Measurements from ENCODE around the gene YTHDF1. TPM values are rescaled to one million over a fixed set of nuclear protein-coding genes. Genes with fewer than 3 reads are reported as not detected.

Gene YTHDF1
- total and polyA plus RNA-seq, 2 donors, result 18.6 to 38.2 TPM

DNA sequence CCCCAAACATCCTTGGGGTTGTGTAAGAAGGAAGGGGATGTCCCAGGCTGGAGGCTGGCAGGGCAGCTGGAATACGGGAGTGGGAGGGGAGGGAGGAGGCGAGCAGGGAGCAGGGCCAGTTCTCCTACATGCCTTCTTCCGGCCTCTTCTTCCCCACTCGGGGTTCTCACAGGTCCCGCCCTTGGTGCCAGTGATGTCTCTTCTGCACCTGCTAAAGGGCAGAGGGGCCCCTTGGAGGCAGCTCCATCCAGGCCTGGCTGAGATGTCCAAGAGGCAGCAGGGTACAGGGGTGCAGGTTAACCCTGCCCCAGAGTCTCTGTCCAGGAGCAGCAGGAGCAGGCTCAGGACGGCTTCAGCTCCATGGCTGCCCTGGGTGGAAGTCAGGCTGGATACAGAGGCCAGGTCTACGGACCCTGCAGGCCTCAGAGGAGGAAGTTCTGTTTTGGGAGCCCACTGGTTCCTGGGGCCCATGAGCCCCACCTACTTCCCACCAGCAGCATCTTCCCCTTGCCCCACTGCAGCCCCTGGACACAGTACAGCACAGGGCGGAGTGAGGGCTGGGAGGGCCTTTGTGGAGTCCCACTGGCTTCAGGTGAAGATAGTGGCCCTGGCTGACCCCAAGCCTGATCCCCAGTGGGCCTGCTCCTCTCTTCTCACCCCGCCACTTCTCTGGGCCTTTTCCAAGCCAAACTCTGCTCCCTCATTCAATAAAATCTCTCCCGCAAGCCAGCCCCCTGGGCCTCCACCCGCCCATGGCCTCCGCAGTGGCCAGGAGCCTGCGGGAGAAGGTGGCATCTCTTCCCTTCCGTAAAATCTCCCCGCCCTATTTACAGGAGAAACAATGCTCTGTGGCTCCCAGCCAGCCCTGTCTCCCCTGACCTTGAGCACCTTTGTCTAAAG is 60.4 kb downstream of the YTHDF1 start:
- no peak for DNase-seq (ENCODE audit: low read depth in 6 of 9, low spot score in 9 of 9)
- WGBS, result 80% methylated on average over 15 of the region's 15 CpGs
- Histone ChIP-seq H3K9me3 (ENCODE audit: control insufficient read depth in 2 of 2, insufficient read depth in 1 of 2, low read length in 1 of 2) (no peaks in the 10 kb centered on the region), H3K4me3 (ENCODE audit: low read length in 2 of 2) (no peak overlapping the region), H3K27ac (ENCODE audit: low read depth in 1 of 2, low read length in 1 of 2) (no peak overlapping the region), H3K27me3 (ENCODE audit: control insufficient read depth in 2 of 2, insufficient read depth in 1 of 2, low read length in 1 of 2) (peaks cover 2 to 48% of the 10 kb centered on the region in 2 donors), H3K36me3 (ENCODE audit: control insufficient read depth in 2 of 2, insufficient read depth in 2 of 2, low read length in 1 of 2) (no peaks in the 10 kb centered on the region), H3K4me1 (ENCODE audit: control insufficient read depth in 2 of 2, insufficient read depth in 2 of 2, low read length in 2 of 2) (no peaks in the 10 kb centered on the region)

DNA sequence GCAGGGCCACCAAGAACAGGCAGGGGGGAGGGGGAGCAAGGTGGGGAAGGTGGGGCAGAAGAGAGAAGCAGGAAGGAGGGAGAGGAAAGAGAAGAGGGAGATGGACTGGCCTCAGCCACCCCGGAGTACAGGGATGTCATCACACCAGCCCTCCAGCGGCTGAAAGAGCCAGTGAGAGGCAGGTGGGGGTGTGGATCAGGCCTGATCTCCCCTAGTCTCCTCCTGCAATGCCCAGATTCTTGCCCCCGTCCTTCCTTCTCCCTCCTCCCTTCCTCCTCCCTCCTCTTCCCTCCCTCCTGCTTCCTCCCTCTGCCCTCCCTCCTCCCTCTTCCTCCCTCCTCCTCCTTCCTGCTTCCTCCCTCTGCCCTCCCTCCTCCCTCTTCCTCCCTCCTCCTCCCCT is 61.5 kb downstream of the YTHDF1 start:
- Histone ChIP-seq H3K4me1 (ENCODE audit: control insufficient read depth in 2 of 2, insufficient read depth in 2 of 2, low read length in 2 of 2) (no peaks in the 10 kb centered on the region), H3K27ac (ENCODE audit: low read depth in 1 of 2, low read length in 1 of 2) (no peak overlapping the region), H3K27me3 (ENCODE audit: control insufficient read depth in 2 of 2, insufficient read depth in 1 of 2, low read length in 1 of 2) (peaks cover 2 to 48% of the 10 kb centered on the region in 2 donors), H3K4me3 (ENCODE audit: low read length in 2 of 2) (no peak overlapping the region), H3K36me3 (ENCODE audit: control insufficient read depth in 2 of 2, insufficient read depth in 2 of 2, low read length in 1 of 2) (no peaks in the 10 kb centered on the region), H3K9me3 (ENCODE audit: control insufficient read depth in 2 of 2, insufficient read depth in 1 of 2, low read length in 1 of 2) (no peaks in the 10 kb centered on the region)
- WGBS, result 43% methylated on average over 3 of the region's 3 CpGs
- no peak for DNase-seq (ENCODE audit: low read depth in 6 of 9, low spot score in 9 of 9)

DNA sequence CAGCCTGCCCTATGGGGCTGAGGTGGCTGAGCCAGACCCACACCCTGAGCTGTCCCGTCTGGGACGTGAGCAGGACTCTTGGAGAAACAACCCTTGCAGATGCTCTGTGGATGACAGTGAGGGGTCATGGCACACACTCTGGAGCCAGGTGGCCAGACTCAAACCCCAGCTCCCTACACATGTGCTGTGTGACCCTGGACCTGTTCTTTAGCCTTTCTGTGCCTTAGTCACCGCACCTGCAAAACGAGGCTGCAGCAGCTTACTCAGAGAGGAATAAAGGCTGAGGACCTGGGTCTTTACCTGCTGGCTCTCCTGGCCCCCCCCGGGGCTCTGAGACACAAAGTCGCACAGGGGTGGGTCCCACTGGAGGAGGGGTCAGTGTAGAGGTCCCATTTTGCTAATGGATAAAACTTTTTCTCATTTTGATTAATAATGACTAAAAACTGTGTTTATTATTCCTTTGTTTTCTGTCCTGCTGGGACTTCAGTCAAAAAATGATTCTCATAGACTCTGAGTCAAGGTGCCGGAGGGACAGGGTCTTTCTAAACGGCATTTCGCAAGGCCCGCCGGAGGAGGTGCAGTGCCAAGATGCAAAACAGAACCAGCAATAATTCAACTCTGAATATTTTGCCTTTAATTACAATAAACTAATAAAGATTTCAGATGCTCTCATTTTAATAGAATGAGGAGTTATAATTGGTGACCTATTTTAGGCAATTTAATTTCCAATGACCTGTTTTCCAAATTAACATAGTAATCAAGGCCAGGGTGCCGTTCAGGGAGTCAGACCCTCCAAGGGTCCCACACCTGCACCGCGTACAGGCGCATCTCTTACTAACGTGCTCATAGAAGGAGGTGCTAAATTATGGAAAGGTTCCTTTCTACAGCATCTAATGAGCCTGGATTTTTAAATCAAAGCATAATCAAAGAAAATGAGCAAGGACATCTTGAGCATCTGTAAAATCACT is 62.4 kb downstream of the YTHDF1 start:
- peaks cover 2 to 4% of the 10 kb centered on the region in 2 donors for H3K9me3 ChIP-seq (ENCODE audit: control insufficient read depth in 2 of 2, insufficient read depth in 1 of 2, low read length in 1 of 2)
- H3K4me3 ChIP-seq (ENCODE audit: low read length in 2 of 2), result no peak overlapping the region
- DNase-seq (ENCODE audit: low read depth in 6 of 9, low spot score in 9 of 9), result no peak
- H3K4me1 ChIP-seq (ENCODE audit: control insufficient read depth in 2 of 2, insufficient read depth in 2 of 2, low read length in 2 of 2), result no peaks in the 10 kb centered on the region
- H3K36me3 ChIP-seq (ENCODE audit: control insufficient read depth in 2 of 2, insufficient read depth in 2 of 2, low read length in 1 of 2), result no peaks in the 10 kb centered on the region
- no peak overlapping the region for H3K27ac ChIP-seq (ENCODE audit: low read depth in 1 of 2, low read length in 1 of 2)
- peaks cover 0 to 48% of the 10 kb centered on the region in 2 donors for H3K27me3 ChIP-seq (ENCODE audit: control insufficient read depth in 2 of 2, insufficient read depth in 1 of 2, low read length in 1 of 2)
- WGBS, result 86% methylated on average over 16 of the region's 16 CpGs

DNA sequence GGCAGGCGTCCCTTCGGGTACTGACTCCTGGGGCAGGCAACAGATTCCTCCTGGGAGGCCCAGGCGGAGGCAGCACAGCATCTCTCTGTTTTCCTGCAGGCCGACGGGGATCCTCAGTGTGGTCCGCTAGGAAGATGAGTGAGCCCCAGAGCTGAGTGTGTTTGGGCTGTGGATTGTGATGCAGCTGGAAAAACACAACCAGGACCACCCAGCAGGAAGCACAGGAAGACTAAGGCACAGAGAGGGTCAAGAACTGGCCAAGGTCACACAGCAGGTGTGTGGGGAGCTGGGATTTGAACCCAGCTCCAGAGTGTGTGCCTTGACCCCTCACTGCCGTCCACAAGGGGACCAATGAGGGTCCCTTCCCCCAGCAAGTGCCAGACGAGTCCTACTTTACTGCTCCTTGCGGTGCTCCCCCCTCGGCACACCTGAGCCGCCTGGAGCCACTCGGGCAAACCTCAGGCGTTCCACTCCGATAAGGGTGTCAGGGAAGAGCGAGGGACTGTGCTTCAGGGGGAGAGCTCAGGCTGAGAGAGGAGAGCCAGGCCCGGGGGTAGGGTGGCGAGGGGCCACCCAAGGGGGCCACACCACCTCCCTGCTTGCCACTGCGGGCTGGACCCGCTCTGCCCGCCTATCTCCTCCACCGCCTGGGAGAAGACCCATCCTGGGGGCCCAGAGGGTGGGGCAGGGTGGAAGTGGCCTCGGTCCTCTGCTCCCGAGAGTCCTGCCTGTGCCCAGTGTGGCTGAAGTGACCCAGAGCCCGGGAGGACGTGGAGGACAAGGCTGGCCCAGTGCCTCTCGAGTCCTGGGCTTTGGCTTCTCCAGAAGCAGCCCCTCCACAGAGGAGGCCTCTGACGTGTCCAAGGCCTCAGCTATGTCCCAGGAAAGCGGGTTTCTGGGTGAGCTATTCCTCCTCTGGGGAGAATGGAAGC is 63.3 kb downstream of the YTHDF1 start:
- WGBS, result 87% methylated on average over 28 of the region's 28 CpGs
- H3K4me3 ChIP-seq (ENCODE audit: low read length in 2 of 2), result no peak overlapping the region
- H3K27ac ChIP-seq (ENCODE audit: low read depth in 1 of 2, low read length in 1 of 2), result no peak overlapping the region
- no peak for DNase-seq (ENCODE audit: low read depth in 6 of 9, low spot score in 9 of 9)
- no peaks in the 10 kb centered on the region for H3K4me1 ChIP-seq (ENCODE audit: control insufficient read depth in 2 of 2, insufficient read depth in 2 of 2, low read length in 2 of 2)
- H3K9me3 ChIP-seq (ENCODE audit: control insufficient read depth in 2 of 2, insufficient read depth in 1 of 2, low read length in 1 of 2), result peaks cover 4 to 5% of the 10 kb centered on the region in 2 donors
- no peaks in the 10 kb centered on the region for H3K36me3 ChIP-seq (ENCODE audit: control insufficient read depth in 2 of 2, insufficient read depth in 2 of 2, low read length in 1 of 2)
- H3K27me3 ChIP-seq (ENCODE audit: control insufficient read depth in 2 of 2, insufficient read depth in 1 of 2, low read length in 1 of 2), result peaks cover 0 to 48% of the 10 kb centered on the region in 2 donors

DNA sequence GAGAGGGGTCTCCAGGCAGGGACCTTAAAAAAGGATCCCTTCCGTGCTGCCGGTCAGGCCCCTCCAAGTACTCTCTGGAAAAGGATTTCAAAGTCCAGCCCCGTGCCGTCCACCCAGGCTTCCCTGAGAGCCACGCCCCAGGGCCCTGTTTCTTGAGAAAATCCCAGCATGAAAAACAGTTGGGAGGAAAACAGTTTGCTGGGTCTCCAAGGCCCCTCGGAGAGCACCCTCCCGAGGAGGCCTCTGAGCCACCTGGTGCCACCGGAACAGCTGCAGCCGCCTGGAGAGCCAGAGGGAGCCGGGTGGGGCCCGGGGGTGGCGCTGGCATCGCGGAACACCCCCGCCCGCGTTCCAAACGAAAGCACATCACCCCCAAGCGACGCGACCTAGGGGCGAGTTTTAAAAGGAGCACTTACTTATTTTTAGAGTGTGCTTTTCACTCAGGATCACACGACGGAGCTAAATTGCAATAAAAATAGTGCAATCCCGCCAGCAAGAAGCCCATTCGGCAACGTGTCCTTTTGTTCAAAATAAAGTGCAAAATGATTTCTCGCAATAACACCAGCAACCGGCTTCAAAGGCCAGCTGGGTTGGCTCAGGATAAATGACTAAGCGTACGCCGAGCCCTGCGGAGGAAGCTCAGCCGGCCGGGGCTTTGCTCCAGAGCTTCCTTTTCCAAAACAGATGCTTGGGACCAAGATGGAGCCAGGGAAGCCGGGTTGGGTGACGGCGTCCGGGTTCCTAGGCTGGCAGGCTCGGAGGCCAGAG is 64.2 kb downstream of the YTHDF1 start:
- Histone ChIP-seq H3K9me3 (ENCODE audit: control insufficient read depth in 2 of 2, insufficient read depth in 1 of 2, low read length in 1 of 2) (peaks cover 4 to 5% of the 10 kb centered on the region in 2 donors), H3K4me1 (ENCODE audit: control insufficient read depth in 2 of 2, insufficient read depth in 2 of 2, low read length in 2 of 2) (no peaks in the 10 kb centered on the region), H3K27ac (ENCODE audit: low read depth in 1 of 2, low read length in 1 of 2) (no peak overlapping the region), H3K36me3 (ENCODE audit: control insufficient read depth in 2 of 2, insufficient read depth in 2 of 2, low read length in 1 of 2) (no peaks in the 10 kb centered on the region), H3K4me3 (ENCODE audit: low read length in 2 of 2) (no peak overlapping the region), H3K27me3 (ENCODE audit: control insufficient read depth in 2 of 2, insufficient read depth in 1 of 2, low read length in 1 of 2) (peaks cover 0 to 48% of the 10 kb centered on the region in 2 donors)
- DNase-seq (ENCODE audit: low read depth in 6 of 9, low spot score in 9 of 9), result no peak
- 64% methylated on average over 40 of the region's 40 CpGs for WGBS

DNA sequence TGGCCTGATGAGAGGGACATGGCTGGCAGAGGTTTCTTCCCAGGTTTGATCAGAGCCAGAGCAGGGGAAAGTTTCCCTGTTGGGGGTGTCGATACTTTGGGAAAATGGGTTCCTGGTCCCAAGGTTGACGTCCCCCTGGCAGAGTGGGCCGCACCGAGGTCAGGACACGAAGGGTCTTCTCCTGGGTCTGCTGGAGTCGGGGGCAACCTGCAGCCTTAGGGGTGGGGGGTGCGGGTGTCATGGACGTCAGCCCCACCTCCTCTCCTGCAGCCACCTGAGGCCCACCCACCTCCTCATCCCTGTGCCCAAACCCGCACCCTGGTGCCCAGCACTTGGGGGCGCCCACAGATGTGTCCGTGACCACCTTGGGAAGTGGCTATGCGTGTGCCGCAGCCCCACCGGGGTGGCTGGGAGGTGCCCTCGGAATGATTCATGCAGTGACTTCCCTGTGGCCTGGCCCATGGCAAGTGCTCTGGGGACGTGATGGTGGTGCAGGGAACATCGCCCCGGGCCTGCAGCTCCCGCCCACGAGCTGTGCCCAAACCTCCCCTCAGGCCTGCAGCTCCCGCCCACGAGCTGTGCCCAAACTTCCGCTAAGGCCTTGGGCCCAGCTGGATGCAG is 64.9 kb downstream of the YTHDF1 start:
- peaks cover 0 to 44% of the 10 kb centered on the region in 2 donors for H3K27me3 ChIP-seq (ENCODE audit: control insufficient read depth in 2 of 2, insufficient read depth in 1 of 2, low read length in 1 of 2)
- DNase-seq (ENCODE audit: low read depth in 6 of 9, low spot score in 9 of 9), result no peak
- H3K27ac ChIP-seq (ENCODE audit: low read depth in 1 of 2, low read length in 1 of 2), result no peak overlapping the region
- H3K4me3 ChIP-seq (ENCODE audit: low read length in 2 of 2), result no peak overlapping the region
- H3K9me3 ChIP-seq (ENCODE audit: control insufficient read depth in 2 of 2, insufficient read depth in 1 of 2, low read length in 1 of 2), result peaks cover 4 to 5% of the 10 kb centered on the region in 2 donors
- no peaks in the 10 kb centered on the region for H3K36me3 ChIP-seq (ENCODE audit: control insufficient read depth in 2 of 2, insufficient read depth in 2 of 2, low read length in 1 of 2)
- no peaks in the 10 kb centered on the region for H3K4me1 ChIP-seq (ENCODE audit: control insufficient read depth in 2 of 2, insufficient read depth in 2 of 2, low read length in 2 of 2)
- 90% methylated on average over 23 of the region's 23 CpGs for WGBS

DNA sequence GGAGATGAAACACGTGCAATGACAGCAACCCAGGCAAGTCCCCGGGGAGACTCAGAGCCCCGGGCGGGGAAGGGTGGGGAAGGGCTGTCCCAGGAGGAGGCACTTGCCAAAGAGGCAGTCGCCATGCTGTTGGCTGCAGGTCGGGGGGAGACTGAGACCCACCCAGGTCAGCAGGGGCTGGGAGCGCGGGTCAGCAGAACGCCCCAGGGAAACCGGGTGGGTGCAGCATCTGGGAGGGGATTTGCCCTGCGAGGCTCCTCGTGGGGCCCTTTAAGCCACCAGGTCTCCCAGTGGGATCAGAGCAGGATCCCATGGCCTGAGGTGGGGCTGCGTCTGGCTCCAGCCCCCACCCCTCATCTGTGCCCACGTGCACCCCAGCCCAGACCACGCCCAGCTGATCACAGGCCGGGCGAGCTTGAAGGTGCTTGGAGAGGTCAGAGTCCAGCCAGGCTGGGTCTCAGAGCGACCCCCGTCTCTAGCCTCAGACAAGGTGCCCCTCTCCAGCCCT is 65.5 kb downstream of the YTHDF1 start:
- DNase-seq (ENCODE audit: low read depth in 6 of 9, low spot score in 9 of 9), result no peak
- peaks cover 4 to 5% of the 10 kb centered on the region in 2 donors for H3K9me3 ChIP-seq (ENCODE audit: control insufficient read depth in 2 of 2, insufficient read depth in 1 of 2, low read length in 1 of 2)
- H3K27ac ChIP-seq (ENCODE audit: low read depth in 1 of 2, low read length in 1 of 2), result no peak overlapping the region
- no peak overlapping the region for H3K4me3 ChIP-seq (ENCODE audit: low read length in 2 of 2)
- no peaks in the 10 kb centered on the region for H3K36me3 ChIP-seq (ENCODE audit: control insufficient read depth in 2 of 2, insufficient read depth in 2 of 2, low read length in 1 of 2)
- H3K4me1 ChIP-seq (ENCODE audit: control insufficient read depth in 2 of 2, insufficient read depth in 2 of 2, low read length in 2 of 2), result no peaks in the 10 kb centered on the region
- H3K27me3 ChIP-seq (ENCODE audit: control insufficient read depth in 2 of 2, insufficient read depth in 1 of 2, low read length in 1 of 2), result peaks cover 0 to 38% of the 10 kb centered on the region in 2 donors
- WGBS, result 89% methylated on average over 19 of the region's 19 CpGs

Data from thymus (tissue), 11 donors.